ENCODE results near the gene LMNTD1. TPM values are rescaled to one million over a fixed set of nuclear protein-coding genes. Genes with fewer than 3 reads are reported as not detected.

LMNTD1 gene
- total RNA-seq, 1 donor from 2014 or later, result not detected

GRCh38 chr12:25502118-25502517 is 51.0 kb downstream of the LMNTD1 start:
- no peaks in the 10 kb centered on the region for H3K27me3 Mint-ChIP-seq (ENCODE audit: unreplicated experiment)
- no peak overlapping the region for H3K27ac Mint-ChIP-seq (ENCODE audit: unreplicated experiment)
- H3K36me3 Mint-ChIP-seq (ENCODE audit: unreplicated experiment), result no peaks in the 10 kb centered on the region
- no peak overlapping the region for H3K4me3 Mint-ChIP-seq (ENCODE audit: unreplicated experiment)
- no peak for TF ChIP-seq CTCF (IDR thresholded peaks at IDR 0.05)
- H3K9me3 Mint-ChIP-seq (ENCODE audit: unreplicated experiment), result no peaks in the 10 kb centered on the region
- no peaks in the 10 kb centered on the region for H3K4me1 Mint-ChIP-seq (ENCODE audit: unreplicated experiment)
- DNase-seq (ENCODE audit: extremely low spot score, unreplicated experiment), result no peak

GRCh38 chr12:25501549-25501948 is 51.5 kb downstream of the LMNTD1 start:
- no peak for DNase-seq (ENCODE audit: extremely low spot score, unreplicated experiment)

GRCh38 chr12:25500651-25501050 is 52.4 kb downstream of the LMNTD1 start:
- H3K27me3 Mint-ChIP-seq (ENCODE audit: unreplicated experiment), result no peaks in the 10 kb centered on the region
- no peaks in the 10 kb centered on the region for H3K36me3 Mint-ChIP-seq (ENCODE audit: unreplicated experiment)
- peaks cover 13% of the 10 kb centered on the region for H3K4me1 Mint-ChIP-seq (ENCODE audit: unreplicated experiment)
- no peak overlapping the region for H3K27ac Mint-ChIP-seq (ENCODE audit: unreplicated experiment)
- DNase-seq (ENCODE audit: extremely low spot score, unreplicated experiment), result no peak
- TF ChIP-seq CTCF (IDR thresholded peaks at IDR 0.05), result no peak
- H3K4me3 Mint-ChIP-seq (ENCODE audit: unreplicated experiment), result no peak overlapping the region
- H3K9me3 Mint-ChIP-seq (ENCODE audit: unreplicated experiment), result no peaks in the 10 kb centered on the region

More at GRCh38 chr12:25501549-25501948, 51.5 kb downstream of the LMNTD1 start:
- TF ChIP-seq CTCF (IDR thresholded peaks at IDR 0.05), result no peak
- Mint-ChIP-seq H3K4me1 (ENCODE audit: unreplicated experiment) (peaks cover 4% of the 10 kb centered on the region), H3K27me3 (ENCODE audit: unreplicated experiment) (no peaks in the 10 kb centered on the region), H3K9me3 (ENCODE audit: unreplicated experiment) (no peaks in the 10 kb centered on the region), H3K27ac (ENCODE audit: unreplicated experiment) (no peak overlapping the region), H3K36me3 (ENCODE audit: unreplicated experiment) (no peaks in the 10 kb centered on the region), H3K4me3 (ENCODE audit: unreplicated experiment) (no peak overlapping the region)

- DNase-seq (ENCODE audit: extremely low spot score, unreplicated experiment), result no peak
- H3K4me1 Mint-ChIP-seq (ENCODE audit: unreplicated experiment), result peaks cover 18% of the 10 kb centered on the region
- no peak overlapping the region for H3K4me3 Mint-ChIP-seq (ENCODE audit: unreplicated experiment)
- no peak overlapping the region for H3K27ac Mint-ChIP-seq (ENCODE audit: unreplicated experiment)
- TF ChIP-seq CTCF (IDR thresholded peaks at IDR 0.05), result no peak
- peaks cover 3% of the 10 kb centered on the region for H3K36me3 Mint-ChIP-seq (ENCODE audit: unreplicated experiment)
- no peaks in the 10 kb centered on the region for H3K9me3 Mint-ChIP-seq (ENCODE audit: unreplicated experiment)
- peaks cover 3% of the 10 kb centered on the region for H3K27me3 Mint-ChIP-seq (ENCODE audit: unreplicated experiment)
These were observed 56.1 kb downstream of the LMNTD1 start for GRCh38 chr12:25497021-25497420.

GRCh38 chr12:25496098-25496587 is 56.9 kb downstream of the LMNTD1 start:
- peaks cover 3% of the 10 kb centered on the region for H3K36me3 Mint-ChIP-seq (ENCODE audit: unreplicated experiment)
- H3K9me3 Mint-ChIP-seq (ENCODE audit: unreplicated experiment), result no peaks in the 10 kb centered on the region
- peak overlapping the region; percentile 81 for H3K27ac Mint-ChIP-seq (ENCODE audit: unreplicated experiment)

More at GRCh38 chr12:25496098-25496587, 56.9 kb downstream of the LMNTD1 start:
- no peak for TF ChIP-seq CTCF (IDR thresholded peaks at IDR 0.05)
- Mint-ChIP-seq H3K4me1 (ENCODE audit: unreplicated experiment) (peaks cover 20% of the 10 kb centered on the region), H3K4me3 (ENCODE audit: unreplicated experiment) (no peak overlapping the region), H3K27me3 (ENCODE audit: unreplicated experiment) (peaks cover 3% of the 10 kb centered on the region)
- DNase-seq (ENCODE audit: extremely low spot score, unreplicated experiment), result no peak
